ENCODE measurements around the gene ZNF518B. TPM values are rescaled to one million over a fixed set of nuclear protein-coding genes. Genes with fewer than 3 reads are reported as not detected.

The ZNF518B gene
- total RNA-seq, 1 experiment from 2014 or later, result 18.4 TPM

DNA sequence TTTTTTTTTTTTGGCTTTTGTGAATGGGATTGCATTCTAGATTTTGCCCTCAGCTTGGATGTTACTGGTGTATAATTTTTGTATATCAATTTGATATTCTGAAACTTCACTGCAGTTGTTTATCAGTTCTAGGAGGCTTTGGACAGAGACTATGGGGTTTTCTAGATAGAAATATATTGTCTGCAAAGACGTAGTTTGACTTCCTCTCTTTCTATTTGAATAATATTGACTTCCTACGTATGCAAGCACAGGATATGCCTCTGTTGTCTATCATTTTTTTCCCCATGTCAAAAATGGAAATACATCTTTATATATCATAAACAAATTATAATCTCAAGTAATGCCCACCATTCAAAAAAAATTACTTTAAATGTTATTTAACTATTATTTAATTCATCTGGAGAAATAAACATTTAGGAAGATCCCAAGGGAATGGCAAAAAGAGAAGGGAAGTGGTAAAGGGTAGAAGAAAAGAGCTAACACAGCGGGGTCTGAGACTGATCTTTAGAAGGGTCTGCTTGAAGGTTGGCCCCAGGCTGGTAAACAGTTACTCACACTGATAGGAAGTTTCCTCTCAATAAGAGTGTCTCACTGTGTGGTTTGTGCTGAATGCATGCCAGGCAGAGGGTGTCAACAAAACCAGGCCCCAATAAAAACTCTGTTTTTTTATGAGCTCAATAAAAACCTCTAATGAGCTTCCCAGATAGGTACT lies 35.7 kb downstream of the ZNF518B start (continued):
- TF ChIP-seq, protein P1, sequence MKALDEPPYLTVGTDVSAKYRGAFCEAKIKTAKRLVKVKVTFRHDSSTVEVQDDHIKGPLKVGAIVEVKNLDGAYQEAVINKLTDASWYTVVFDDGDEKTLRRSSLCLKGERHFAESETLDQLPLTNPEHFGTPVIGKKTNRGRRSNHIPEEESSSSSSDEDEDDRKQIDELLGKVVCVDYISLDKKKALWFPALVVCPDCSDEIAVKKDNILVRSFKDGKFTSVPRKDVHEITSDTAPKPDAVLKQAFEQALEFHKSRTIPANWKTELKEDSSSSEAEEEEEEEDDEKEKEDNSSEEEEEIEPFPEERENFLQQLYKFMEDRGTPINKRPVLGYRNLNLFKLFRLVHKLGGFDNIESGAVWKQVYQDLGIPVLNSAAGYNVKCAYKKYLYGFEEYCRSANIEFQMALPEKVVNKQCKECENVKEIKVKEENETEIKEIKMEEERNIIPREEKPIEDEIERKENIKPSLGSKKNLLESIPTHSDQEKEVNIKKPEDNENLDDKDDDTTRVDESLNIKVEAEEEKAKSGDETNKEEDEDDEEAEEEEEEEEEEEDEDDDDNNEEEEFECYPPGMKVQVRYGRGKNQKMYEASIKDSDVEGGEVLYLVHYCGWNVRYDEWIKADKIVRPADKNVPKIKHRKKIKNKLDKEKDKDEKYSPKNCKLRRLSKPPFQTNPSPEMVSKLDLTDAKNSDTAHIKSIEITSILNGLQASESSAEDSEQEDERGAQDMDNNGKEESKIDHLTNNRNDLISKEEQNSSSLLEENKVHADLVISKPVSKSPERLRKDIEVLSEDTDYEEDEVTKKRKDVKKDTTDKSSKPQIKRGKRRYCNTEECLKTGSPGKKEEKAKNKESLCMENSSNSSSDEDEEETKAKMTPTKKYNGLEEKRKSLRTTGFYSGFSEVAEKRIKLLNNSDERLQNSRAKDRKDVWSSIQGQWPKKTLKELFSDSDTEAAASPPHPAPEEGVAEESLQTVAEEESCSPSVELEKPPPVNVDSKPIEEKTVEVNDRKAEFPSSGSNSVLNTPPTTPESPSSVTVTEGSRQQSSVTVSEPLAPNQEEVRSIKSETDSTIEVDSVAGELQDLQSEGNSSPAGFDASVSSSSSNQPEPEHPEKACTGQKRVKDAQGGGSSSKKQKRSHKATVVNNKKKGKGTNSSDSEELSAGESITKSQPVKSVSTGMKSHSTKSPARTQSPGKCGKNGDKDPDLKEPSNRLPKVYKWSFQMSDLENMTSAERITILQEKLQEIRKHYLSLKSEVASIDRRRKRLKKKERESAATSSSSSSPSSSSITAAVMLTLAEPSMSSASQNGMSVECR (CRISPR knock-in tag; IDR thresholded peaks at IDR 0.05; ENCODE audit: borderline replicate concordance), result no peak
- TF ChIP-seq NFATC4 (CRISPR knock-in tag; IDR thresholded peaks at IDR 0.05) (no peak), ETV6 (CRISPR knock-in tag; IDR thresholded peaks at IDR 0.05) (no peak), MYBL2 (CRISPR knock-in tag; IDR thresholded peaks at IDR 0.05) (no peak), FOXP1 (CRISPR knock-in tag; IDR thresholded peaks at IDR 0.05; ENCODE audit: borderline replicate concordance) (no peak)
- TF ChIP-seq, protein P2, sequence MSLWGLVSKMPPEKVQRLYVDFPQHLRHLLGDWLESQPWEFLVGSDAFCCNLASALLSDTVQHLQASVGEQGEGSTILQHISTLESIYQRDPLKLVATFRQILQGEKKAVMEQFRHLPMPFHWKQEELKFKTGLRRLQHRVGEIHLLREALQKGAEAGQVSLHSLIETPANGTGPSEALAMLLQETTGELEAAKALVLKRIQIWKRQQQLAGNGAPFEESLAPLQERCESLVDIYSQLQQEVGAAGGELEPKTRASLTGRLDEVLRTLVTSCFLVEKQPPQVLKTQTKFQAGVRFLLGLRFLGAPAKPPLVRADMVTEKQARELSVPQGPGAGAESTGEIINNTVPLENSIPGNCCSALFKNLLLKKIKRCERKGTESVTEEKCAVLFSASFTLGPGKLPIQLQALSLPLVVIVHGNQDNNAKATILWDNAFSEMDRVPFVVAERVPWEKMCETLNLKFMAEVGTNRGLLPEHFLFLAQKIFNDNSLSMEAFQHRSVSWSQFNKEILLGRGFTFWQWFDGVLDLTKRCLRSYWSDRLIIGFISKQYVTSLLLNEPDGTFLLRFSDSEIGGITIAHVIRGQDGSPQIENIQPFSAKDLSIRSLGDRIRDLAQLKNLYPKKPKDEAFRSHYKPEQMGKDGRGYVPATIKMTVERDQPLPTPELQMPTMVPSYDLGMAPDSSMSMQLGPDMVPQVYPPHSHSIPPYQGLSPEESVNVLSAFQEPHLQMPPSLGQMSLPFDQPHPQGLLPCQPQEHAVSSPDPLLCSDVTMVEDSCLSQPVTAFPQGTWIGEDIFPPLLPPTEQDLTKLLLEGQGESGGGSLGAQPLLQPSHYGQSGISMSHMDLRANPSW (CRISPR knock-in tag; conservative IDR thresholded peaks at IDR 0.05; ENCODE audit: low read depth), result no peak
- TF ChIP-seq, protein P3, sequence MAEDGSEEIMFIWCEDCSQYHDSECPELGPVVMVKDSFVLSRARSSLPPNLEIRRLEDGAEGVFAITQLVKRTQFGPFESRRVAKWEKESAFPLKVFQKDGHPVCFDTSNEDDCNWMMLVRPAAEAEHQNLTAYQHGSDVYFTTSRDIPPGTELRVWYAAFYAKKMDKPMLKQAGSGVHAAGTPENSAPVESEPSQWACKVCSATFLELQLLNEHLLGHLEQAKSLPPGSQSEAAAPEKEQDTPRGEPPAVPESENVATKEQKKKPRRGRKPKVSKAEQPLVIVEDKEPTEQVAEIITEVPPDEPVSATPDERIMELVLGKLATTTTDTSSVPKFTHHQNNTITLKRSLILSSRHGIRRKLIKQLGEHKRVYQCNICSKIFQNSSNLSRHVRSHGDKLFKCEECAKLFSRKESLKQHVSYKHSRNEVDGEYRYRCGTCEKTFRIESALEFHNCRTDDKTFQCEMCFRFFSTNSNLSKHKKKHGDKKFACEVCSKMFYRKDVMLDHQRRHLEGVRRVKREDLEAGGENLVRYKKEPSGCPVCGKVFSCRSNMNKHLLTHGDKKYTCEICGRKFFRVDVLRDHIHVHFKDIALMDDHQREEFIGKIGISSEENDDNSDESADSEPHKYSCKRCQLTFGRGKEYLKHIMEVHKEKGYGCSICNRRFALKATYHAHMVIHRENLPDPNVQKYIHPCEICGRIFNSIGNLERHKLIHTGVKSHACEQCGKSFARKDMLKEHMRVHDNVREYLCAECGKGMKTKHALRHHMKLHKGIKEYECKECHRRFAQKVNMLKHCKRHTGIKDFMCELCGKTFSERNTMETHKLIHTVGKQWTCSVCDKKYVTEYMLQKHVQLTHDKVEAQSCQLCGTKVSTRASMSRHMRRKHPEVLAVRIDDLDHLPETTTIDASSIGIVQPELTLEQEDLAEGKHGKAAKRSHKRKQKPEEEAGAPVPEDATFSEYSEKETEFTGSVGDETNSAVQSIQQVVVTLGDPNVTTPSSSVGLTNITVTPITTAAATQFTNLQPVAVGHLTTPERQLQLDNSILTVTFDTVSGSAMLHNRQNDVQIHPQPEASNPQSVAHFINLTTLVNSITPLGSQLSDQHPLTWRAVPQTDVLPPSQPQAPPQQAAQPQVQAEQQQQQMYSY (CRISPR knock-in tag; IDR thresholded peaks at IDR 0.05), result no peak

DNA sequence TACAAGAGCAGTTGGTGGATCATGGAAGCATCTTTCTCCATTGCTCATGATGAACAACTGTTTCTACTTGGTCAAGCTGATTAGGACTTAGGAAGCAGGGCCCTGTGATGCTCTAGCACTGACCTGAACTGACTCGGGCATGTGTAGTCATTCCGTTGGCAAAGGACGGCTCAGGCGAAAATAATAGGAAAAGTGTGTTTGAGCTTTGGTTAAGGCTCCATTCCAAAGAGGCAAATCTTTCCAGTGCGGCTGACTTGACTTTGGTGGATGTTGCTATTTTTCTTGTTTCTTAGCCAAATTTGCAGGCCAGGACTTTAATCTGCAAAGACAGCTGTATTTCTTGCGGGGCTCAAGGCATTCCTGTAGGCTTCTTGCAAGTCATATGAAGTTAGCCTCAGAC lies 39.5 kb downstream of the ZNF518B start:
- H3K9me3 Mint-ChIP-seq, result peaks cover 14% of the 10 kb centered on the region
- peaks cover 7% of the 10 kb centered on the region for H3K36me3 Mint-ChIP-seq
- CTCF ChIA-PET, result no interaction called here
- POLR2A ChIA-PET, result no interaction called here
- H3K4me1 Mint-ChIP-seq, result 0 out of 2 replicates have a peak, but pooled peaks cover 3% of the 10 kb centered on the region
- no peak overlapping the region for H3K27ac Mint-ChIP-seq
- H3K27me3 Mint-ChIP-seq (ENCODE audit: low read depth), result peaks cover 2% of the 10 kb centered on the region; the same call in 1 of the 2 replicates
- no peak for DNase-seq (ENCODE audit: low spot score)
- no peak for ATAC-seq
- H3K4me3 Mint-ChIP-seq, result no peak overlapping the region
- TF ChIP-seq TP53 (CRISPR knock-in tag; IDR thresholded peaks at IDR 0.05), result no peak
- TF ChIP-seq ZNF121 (CRISPR knock-in tag; IDR thresholded peaks at IDR 0.05), result no peak
- no peak for TF ChIP-seq ELF4 (CRISPR knock-in tag; IDR thresholded peaks at IDR 0.05; ENCODE audit: low read depth)
- TF ChIP-seq, protein P4, sequence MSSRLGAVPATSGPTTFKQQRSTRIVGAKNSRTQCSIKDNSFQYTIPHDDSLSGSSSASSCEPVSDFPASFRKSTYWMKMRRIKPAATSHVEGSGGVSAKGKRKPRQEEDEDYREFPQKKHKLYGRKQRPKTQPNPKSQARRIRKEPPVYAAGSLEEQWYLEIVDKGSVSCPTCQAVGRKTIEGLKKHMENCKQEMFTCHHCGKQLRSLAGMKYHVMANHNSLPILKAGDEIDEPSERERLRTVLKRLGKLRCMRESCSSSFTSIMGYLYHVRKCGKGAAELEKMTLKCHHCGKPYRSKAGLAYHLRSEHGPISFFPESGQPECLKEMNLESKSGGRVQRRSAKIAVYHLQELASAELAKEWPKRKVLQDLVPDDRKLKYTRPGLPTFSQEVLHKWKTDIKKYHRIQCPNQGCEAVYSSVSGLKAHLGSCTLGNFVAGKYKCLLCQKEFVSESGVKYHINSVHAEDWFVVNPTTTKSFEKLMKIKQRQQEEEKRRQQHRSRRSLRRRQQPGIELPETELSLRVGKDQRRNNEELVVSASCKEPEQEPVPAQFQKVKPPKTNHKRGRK (CRISPR knock-in tag; IDR thresholded peaks at IDR 0.05; ENCODE audit: borderline replicate concordance), result no peak
- TF ChIP-seq, protein P5, sequence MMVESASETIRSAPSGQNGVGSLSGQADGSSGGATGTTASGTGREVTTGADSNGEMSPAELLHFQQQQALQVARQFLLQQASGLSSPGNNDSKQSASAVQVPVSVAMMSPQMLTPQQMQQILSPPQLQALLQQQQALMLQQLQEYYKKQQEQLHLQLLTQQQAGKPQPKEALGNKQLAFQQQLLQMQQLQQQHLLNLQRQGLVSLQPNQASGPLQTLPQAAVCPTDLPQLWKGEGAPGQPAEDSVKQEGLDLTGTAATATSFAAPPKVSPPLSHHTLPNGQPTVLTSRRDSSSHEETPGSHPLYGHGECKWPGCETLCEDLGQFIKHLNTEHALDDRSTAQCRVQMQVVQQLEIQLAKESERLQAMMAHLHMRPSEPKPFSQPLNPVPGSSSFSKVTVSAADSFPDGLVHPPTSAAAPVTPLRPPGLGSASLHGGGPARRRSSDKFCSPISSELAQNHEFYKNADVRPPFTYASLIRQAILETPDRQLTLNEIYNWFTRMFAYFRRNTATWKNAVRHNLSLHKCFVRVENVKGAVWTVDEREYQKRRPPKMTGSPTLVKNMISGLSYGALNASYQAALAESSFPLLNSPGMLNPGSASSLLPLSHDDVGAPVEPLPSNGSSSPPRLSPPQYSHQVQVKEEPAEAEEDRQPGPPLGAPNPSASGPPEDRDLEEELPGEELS (CRISPR knock-in tag; IDR thresholded peaks at IDR 0.05), result no peak
- TF ChIP-seq SP1 (CRISPR knock-in tag; conservative IDR thresholded peaks at IDR 0.05), result no peak
- TF ChIP-seq TCF7 (CRISPR knock-in tag; IDR thresholded peaks at IDR 0.05; ENCODE audit: low read depth), result no peak
- TF ChIP-seq GTF2I (CRISPR knock-in tag; conservative IDR thresholded peaks at IDR 0.05), result no peak
- no peak for TF ChIP-seq TEAD1 (CRISPR knock-in tag; IDR thresholded peaks at IDR 0.05)
- no peak for TF ChIP-seq MXD4 (CRISPR knock-in tag; IDR thresholded peaks at IDR 0.05; ENCODE audit: borderline replicate concordance)
- TF ChIP-seq, protein P6, sequence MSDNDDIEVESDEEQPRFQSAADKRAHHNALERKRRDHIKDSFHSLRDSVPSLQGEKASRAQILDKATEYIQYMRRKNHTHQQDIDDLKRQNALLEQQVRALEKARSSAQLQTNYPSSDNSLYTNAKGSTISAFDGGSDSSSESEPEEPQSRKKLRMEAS (CRISPR knock-in tag; IDR thresholded peaks at IDR 0.05), result no peak
- TF ChIP-seq CREM (CRISPR knock-in tag; IDR thresholded peaks at IDR 0.05), result no peak
- TF ChIP-seq, protein P7, sequence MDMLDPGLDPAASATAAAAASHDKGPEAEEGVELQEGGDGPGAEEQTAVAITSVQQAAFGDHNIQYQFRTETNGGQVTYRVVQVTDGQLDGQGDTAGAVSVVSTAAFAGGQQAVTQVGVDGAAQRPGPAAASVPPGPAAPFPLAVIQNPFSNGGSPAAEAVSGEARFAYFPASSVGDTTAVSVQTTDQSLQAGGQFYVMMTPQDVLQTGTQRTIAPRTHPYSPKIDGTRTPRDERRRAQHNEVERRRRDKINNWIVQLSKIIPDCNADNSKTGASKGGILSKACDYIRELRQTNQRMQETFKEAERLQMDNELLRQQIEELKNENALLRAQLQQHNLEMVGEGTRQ (CRISPR knock-in tag; IDR thresholded peaks at IDR 0.05), result no peak
